Gastrocnemius medialis (tissue), 4 donors: ENCODE measurements around the gene DNAJC25. TPM values are rescaled to one million over a fixed set of nuclear protein-coding genes. Genes with fewer than 3 reads are reported as not detected.

Experiments
- ATAC-seq, 2 donors: fragments of 150-250 bp; one replicate each; pipeline ENCODE4 v1.9.1; 2016
- DNase-seq, 2 donors: peaks; one replicate each; pipeline ENCODE4 v3.0.0-alpha.2; 2019
- H3K27ac ChIP-seq, 4 donors: fragments of 200-600 bp; sonication (generic); 1 replicate in 1 of 4; 2 replicates in 3 of 4; pipeline ENCODE4 v1.5.1; 2016 to 2018; ENCODE audit warnings: mild to moderate bottlenecking in 2 of 4, moderate library complexity in 1 of 4
- H3K27me3 ChIP-seq, 3 donors: fragments of 200-600 bp; sonication (generic) in 2 of 3; 1 replicate in 1 of 3; 2 replicates in 2 of 3; pipeline versions ENCODE4 v1.5.1 to v1.6.0; 2016 to 2019; ENCODE audit warnings: mild to moderate bottlenecking in 1 of 3, moderate library complexity in 1 of 3
- H3K36me3 ChIP-seq, 2 donors: fragments of 200-600 bp; sonication (generic) in 1 of 2; one replicate each; pipeline ENCODE4 v1.5.1; 2017 to 2018
- H3K4me1 ChIP-seq, 2 donors: fragments of 200-600 bp; sonication (generic) in 1 of 2; one replicate each; pipeline ENCODE4 v1.5.1; 2016 to 2017; ENCODE audit warnings: mild to moderate bottlenecking in 2 of 2
- H3K4me3 ChIP-seq, 4 donors: fragments of 200-600 bp; sonication (generic) in 3 of 4; 1 replicate in 1 of 4; 2 replicates in 3 of 4; pipeline ENCODE4 v1.5.1; 2016 to 2019; ENCODE audit warnings: mild to moderate bottlenecking in 2 of 4
- H3K9me3 ChIP-seq, 3 donors: fragments of 200-600 bp; sonication (generic) in 2 of 3; 1 replicate in 1 of 3; 2 replicates in 2 of 3; pipeline ENCODE4 v1.5.1; 2016 to 2019
- POLR2A ChIP-seq, 2 donors: fragments of 450-650 bp; IDR thresholded peaks; one replicate each; pipeline ENCODE4 v1.6.1; 2017; ENCODE audit warnings: antibody characterized with exemption in 2 of 2, mild to moderate bottlenecking in 2 of 2, moderate library complexity in 2 of 2
- in situ Hi-C, 4 donors: fragments of 200-750 bp; cut with MboI; loops; one replicate each; pipeline versions ENCODE4 v1.15.0 to v1.8.0; 2017; ENCODE audit warnings: low sequenced_read_pairs in 4 of 4
- intact Hi-C: fragments of 100-400 bp; cut with DNase I; formaldehyde crosslinking; loops from one replicate; pipeline ENCODE4 v1.15.1; 2023; ENCODE audit warnings: low total_unique reads
- total RNA-seq, 4 donors: library from RNA; depleted of rRNA; stranded (reverse); fragments of >200 nt; gene quantifications; one replicate each; pipeline versions ENCODE4 v1.1.0 to v1.2.3, GENCODE V29; 2016
- TF ChIP-seq, protein P1 (sequence below), 5 experiments: fragments of 450-650 bp in 3 of 5; fragments of 200-600 bp in 2 of 5; sonication (generic) in 2 of 5; IDR thresholded peaks in 4 of 5; conservative IDR thresholded peaks in 1 of 5; 1 replicate in 4 of 5; 2 replicates in 1 of 5; pipeline ENCODE4 v1.5.1; 2016 to 2019; ENCODE audit warnings: antibody characterized with exemption in 5 of 5, mild to moderate bottlenecking in 3 of 5, moderate library complexity in 3 of 5

The DNAJC25 gene
- total RNA-seq, result 1 to 10 TPM; 3.7 to 7.4 (median 4.9) TPM

DNA sequence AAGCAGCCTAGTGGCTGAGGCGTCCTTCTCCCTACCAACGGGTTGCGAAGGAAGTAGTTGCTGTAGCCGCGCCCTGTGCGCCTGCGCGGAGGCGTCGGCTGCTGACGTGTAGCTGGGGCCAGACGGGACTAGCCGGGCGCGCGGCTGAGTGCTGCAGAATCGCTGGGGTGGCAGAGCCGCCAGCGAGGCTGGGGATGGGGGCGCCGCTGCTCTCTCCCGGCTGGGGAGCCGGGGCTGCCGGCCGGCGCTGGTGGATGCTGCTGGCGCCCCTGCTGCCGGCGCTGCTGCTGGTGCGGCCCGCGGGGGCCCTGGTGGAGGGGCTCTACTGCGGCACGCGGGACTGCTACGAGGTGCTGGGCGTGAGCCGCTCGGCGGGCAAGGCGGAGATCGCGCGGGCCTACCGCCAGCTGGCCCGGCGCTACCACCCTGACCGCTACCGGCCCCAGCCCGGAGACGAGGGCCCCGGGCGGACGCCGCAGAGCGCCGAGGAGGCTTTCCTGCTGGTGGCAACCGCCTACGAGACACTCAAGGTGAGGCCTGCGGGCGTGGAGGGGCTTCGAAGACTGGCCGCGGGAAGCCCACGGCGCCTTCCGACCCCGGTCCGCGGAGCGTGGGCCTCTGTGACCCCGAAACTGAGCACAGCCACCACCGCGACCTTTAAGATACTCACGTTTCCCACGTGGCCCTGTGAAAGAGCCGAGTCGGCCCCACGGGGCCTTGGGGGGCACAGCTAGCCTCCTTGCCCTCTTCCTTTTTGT is at the start of gene DNAJC25:
Gene DNAJC25, plus strand, starts transcription at position 121 of the 758 bp plus-strand sequence. Its CDS starts 74 bp downstream, at position 195.
- in situ Hi-C loops (loop anchor here in 2 of 4 donors (25.0 kb wide), 2 partner anchors 106 to 1581 kb away; partner anchors contain the start of genes FKBP15 (in 1 of the 2) and SLC31A1 (in 1 of the 2)), intact Hi-C loops (loop anchor here (1.0 to 10.0 kb wide), 6 partner anchors 30 to 1123 kb away; partner anchors contain the start of genes ECPAS, GNG10, HSDL2 and PTBP3)
- peak; percentile 98 to 99 for ATAC-seq
- Histone ChIP-seq H3K4me1 (peaks cover 30 to 41% of the 10 kb centered on the region in 2 donors), H3K27me3 (no peaks in the 10 kb centered on the region), H3K27ac (peak within 1 kb of the TSS; percentile 92 to 94 (median 93)), H3K9me3 (no peaks in the 10 kb centered on the region), H3K4me3 (peak within 1 kb of the TSS; percentile 78 to 90 (median 90)), H3K36me3 (no peaks in the 10 kb centered on the region)
- TF ChIP-seq, protein P1, sequence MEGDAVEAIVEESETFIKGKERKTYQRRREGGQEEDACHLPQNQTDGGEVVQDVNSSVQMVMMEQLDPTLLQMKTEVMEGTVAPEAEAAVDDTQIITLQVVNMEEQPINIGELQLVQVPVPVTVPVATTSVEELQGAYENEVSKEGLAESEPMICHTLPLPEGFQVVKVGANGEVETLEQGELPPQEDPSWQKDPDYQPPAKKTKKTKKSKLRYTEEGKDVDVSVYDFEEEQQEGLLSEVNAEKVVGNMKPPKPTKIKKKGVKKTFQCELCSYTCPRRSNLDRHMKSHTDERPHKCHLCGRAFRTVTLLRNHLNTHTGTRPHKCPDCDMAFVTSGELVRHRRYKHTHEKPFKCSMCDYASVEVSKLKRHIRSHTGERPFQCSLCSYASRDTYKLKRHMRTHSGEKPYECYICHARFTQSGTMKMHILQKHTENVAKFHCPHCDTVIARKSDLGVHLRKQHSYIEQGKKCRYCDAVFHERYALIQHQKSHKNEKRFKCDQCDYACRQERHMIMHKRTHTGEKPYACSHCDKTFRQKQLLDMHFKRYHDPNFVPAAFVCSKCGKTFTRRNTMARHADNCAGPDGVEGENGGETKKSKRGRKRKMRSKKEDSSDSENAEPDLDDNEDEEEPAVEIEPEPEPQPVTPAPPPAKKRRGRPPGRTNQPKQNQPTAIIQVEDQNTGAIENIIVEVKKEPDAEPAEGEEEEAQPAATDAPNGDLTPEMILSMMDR (IDR thresholded peaks at IDR 0.05 in 4 of 5, conservative IDR thresholded peaks at IDR 0.05 in 1 of 5), result peak in 2 of 5 experiments; percentile 22 to 23
- TF ChIP-seq POLR2A (IDR thresholded peaks at IDR 0.05), result peak; percentile 100
- DNase-seq, result peak; percentile 95 to 97

DNA sequence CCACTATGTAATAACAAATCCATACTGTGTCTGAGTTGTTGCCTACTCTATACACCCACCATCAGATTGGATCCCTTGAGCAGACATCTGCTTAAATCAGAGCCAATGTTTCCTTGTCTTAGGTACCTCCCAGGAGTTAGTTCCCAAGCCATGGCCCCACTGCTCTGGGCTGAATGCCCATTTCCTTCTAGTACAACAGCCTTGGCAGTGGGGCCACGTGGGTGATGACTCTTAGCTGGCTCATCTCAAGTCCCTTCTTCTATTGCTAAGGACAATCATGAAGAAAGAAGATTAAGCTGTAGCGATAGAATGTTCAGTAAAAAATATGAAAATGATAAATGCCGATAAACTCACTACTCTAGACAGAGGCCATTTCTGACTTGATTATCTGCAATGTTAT is 48.2 kb upstream of the DNAJC25 start:
- no peak overlapping the region for H3K27ac ChIP-seq
- no peaks in the 10 kb centered on the region for H3K4me1 ChIP-seq
- in situ Hi-C loops (loop anchor here in 1 of 4 donors (25.0 kb wide), 1 partner anchor 504 kb away; no protein-coding TSS in a partner anchor), intact Hi-C loops (no loop called here)
- H3K36me3 ChIP-seq, result peaks cover 0 to 14% of the 10 kb centered on the region in 2 donors
- H3K9me3 ChIP-seq, result no peaks in the 10 kb centered on the region
- ATAC-seq (no peak), DNase-seq (no peak)
- no peak for TF ChIP-seq POLR2A (IDR thresholded peaks at IDR 0.05)
- TF ChIP-seq, protein P1 (IDR thresholded peaks at IDR 0.05 in 4 of 5, conservative IDR thresholded peaks at IDR 0.05 in 1 of 5), result no peak
- H3K27me3 ChIP-seq, result no peaks in the 10 kb centered on the region
- no peak overlapping the region for H3K4me3 ChIP-seq

GRCh38 chr9:111586378-111586777 is 44.8 kb upstream of the DNAJC25 start:
- no peaks in the 10 kb centered on the region for H3K36me3 ChIP-seq
- DNase-seq (no peak), ATAC-seq (no peak)
- in situ Hi-C loops, result loop anchor here in 1 of 4 donors (25.0 kb wide), 1 partner anchor 501 kb away; no protein-coding TSS in a partner anchor
- TF ChIP-seq, protein P1 (IDR thresholded peaks at IDR 0.05 in 4 of 5, conservative IDR thresholded peaks at IDR 0.05 in 1 of 5), result no peak
- no peak for TF ChIP-seq POLR2A (IDR thresholded peaks at IDR 0.05)
- no peaks in the 10 kb centered on the region for H3K4me1 ChIP-seq
- H3K9me3 ChIP-seq, result no peaks in the 10 kb centered on the region
- no peaks in the 10 kb centered on the region for H3K27me3 ChIP-seq
- no peak overlapping the region for H3K27ac ChIP-seq
- intact Hi-C loops, result no loop called here
- no peak overlapping the region for H3K4me3 ChIP-seq

GRCh38 chr9:111588846-111589245 is 42.3 kb upstream of the DNAJC25 start:
- intact Hi-C loops (no loop called here), in situ Hi-C loops (loop anchor here in 1 of 4 donors (25.0 kb wide), 1 partner anchor 498 kb away; no protein-coding TSS in a partner anchor)
- TF ChIP-seq POLR2A (IDR thresholded peaks at IDR 0.05), result no peak
- TF ChIP-seq, protein P1 (IDR thresholded peaks at IDR 0.05 in 4 of 5, conservative IDR thresholded peaks at IDR 0.05 in 1 of 5), result no peak
- ATAC-seq, result no peak
- H3K27ac ChIP-seq, result no peak overlapping the region
- H3K4me1 ChIP-seq, result no peaks in the 10 kb centered on the region
- no peak overlapping the region for H3K4me3 ChIP-seq
- no peaks in the 10 kb centered on the region for H3K9me3 ChIP-seq
- no peaks in the 10 kb centered on the region for H3K36me3 ChIP-seq
- DNase-seq, result no peak
- H3K27me3 ChIP-seq, result no peaks in the 10 kb centered on the region
